GM21515 (cell line): ENCODE measurements around the gene TSPAN12.
"Not testable (repeated sequence)": the region's sequence is repeated elsewhere in the genome, so short reads cannot be mapped to it uniquely, and the experiment has no call there.

ENCODE experiments used
- ATAC-seq: cut with Tn5 transposase; IDR thresholded peaks from one replicate; pipeline ENCODE4 v1.9.1; 2021; ENCODE audit not compliant: unreplicated experiment

TSPAN12 gene

GRCh38 chr7:120806669-120807068 is 51.3 kb downstream of the TSPAN12 start:
- ATAC-seq: no peak

GRCh38 chr7:120805636-120806388 is 52.1 kb downstream of the TSPAN12 start:
- peak; percentile 81 for ATAC-seq

GRCh38 chr7:120802751-120803150 is 55.2 kb downstream of the TSPAN12 start:
- no peak for ATAC-seq

DNA sequence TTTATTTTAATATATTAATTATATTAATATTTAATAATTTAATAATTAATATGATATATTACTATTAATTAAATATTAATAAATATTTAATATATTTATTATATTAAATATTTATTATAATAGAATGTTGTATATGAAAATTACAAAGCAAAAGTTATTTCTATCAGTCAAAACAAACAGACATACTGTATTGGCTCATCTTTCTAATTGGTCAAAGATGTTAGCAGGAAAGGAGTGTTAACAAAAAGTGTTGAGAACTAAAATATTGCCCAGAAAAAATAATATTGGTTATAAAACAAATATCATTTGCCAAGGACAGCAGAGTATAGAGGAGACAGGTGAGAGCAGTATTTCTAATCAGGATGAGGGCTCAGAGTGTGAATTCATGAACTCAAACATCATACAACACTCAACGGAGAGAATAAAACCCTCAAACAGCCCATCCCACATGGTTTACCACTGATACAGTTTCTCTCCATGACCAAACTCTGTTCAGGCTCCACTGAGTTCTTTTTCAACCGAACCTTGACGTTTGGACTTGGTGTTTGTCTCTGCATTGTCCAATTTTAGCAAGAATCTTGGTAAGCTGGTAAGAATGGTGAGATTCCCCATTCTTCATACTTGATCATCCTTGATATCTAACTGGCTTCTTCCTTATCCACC is 58.0 kb downstream of the TSPAN12 start:
- no peak for ATAC-seq

DNA sequence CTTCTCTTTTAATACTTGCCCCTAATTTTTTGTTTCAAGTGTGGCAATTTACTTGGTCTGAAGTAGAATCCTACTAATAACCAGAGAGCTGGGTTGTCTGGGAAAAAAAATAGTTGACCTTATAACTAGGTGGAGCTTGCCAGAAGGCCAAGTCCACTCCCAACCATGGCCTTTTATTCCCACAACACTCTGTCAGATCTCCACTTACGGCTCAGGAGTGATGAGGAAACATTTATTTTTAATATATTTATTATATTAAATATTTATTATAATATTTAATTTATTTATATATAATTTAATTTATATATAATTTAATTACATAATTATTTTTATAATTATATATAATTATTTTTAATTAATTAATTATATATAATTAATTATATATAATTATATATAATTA is 58.8 kb downstream of the TSPAN12 start:
- no peak for ATAC-seq

GRCh38 chr7:120797026-120797645 is 60.8 kb downstream of the TSPAN12 start:
- no peak for ATAC-seq

DNA sequence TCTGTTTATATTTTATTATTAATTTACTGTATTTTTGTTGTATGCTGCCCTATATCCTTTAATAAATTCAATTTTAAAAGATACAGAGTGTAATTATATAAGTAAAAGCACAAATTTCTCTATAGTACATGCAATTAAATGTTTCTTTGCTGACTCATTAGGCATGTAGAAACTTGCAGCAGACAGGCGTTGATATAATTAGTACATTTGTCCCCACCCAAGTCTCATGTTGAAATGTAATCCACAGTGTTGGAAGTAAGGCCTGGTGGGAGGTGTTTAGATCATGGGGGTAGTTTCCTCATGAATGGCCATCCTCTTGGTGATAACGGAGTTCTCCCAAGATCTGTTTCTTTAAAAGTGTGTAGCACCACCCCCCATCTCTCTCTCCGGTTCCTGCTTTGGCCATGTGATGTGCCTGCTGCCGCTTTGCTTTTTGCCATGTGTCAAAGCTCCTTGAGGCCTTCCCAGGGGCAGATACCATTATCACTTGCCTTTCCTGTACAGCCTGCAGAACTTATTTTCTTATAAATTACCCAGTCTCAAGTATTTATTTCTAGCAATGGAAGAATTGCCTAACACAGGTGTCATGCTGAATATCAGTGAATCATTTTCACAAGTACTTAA is 63.7 kb downstream of the TSPAN12 start:
- ATAC-seq: no peak

- ATAC-seq: no peak
These were observed 64.6 kb downstream of the TSPAN12 start for GRCh38 chr7:120793213-120793936.

- ATAC-seq: no peak
These were observed 65.1 kb downstream of the TSPAN12 start for GRCh38 chr7:120792861-120793130.

DNA sequence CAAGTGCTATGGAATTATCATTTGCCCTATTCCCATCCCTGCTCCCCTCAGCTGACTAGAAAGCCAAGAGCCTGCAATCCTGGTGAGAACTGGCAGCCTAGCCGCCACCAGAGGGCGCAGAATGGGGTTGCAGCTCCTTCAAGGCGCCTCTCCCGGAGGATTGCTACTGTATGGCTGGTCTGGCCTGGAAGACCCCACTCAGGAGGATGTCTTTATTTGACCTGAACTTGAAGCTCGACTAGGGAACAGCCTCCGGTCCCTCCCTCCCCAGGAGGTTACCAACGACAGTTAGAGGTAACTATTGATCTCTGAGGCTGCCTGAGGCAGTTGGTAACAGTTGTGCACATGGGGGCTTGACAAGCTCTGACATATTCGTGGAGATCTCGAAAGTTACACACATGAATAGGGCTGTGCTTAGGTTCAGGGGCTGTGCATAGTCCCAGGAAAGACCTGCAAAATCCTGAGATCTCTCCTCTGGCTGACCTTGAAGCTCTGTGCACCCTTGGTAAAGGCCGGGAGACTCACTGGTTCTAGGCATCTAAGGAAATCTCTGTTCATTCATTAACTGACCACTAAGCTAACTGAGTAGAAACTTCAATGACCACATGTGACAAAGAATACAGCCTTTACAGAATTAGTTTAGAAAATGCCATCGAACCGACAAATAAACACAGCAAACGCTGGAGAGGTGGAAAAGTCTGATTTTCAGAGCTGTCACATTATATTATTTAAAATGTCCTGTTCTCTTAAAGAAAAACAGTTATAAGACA is 65.7 kb downstream of the TSPAN12 start:
- ATAC-seq: peak; percentile 98

GRCh38 chr7:120785095-120785494 is 72.8 kb downstream of the TSPAN12 start:
- ATAC-seq: no peak

- ATAC-seq: no peak
These were observed 74.2 kb downstream of the TSPAN12 start for GRCh38 chr7:120783721-120784120.

DNA sequence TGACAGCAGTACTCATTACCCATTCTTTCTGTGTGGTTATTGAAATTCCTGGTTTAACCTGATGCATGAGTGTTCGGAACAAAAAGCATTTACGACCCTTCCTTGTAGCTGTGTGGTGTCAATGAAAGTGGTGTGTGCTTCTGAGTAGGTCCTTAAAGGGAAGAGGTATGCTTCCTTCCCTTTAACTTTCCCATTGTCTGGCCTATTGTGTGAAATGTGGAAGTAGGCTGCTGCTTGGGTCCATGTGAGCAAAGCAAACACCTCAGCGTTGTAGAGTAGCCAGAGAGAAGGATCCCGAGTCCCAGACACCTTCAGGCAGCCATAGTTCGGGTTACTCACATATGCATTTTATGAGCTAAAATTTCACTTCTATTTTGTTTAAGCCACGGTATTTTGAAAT is 74.7 kb downstream of the TSPAN12 start:
- ATAC-seq: no peak

DNA sequence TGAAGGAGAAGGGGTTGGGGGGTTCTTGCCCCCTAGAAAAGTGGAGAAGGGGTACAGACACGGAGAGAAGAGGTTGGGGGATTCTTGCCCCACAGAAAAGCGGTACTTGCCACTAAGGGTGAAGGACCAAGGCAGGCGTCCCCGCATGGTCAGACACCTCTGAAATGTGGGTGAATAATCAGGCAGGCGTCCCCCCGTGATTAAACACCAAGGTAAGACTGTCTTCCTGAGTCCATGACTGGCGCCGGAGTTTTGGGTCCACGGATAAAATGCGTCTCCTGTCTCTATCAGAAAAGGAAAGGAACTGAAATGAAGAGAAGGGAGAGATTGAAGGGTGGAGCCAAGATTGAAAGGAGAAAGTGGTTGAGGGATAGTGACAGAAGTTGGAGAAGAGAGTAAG is 76.0 kb downstream of the TSPAN12 start:
- ATAC-seq: not testable (repeated sequence)

- ATAC-seq: no peak
These were observed 77.0 kb downstream of the TSPAN12 start for GRCh38 chr7:120780938-120781337.

GRCh38 chr7:120780451-120780850 is 77.5 kb downstream of the TSPAN12 start:
- ATAC-seq: not testable (repeated sequence)

DNA sequence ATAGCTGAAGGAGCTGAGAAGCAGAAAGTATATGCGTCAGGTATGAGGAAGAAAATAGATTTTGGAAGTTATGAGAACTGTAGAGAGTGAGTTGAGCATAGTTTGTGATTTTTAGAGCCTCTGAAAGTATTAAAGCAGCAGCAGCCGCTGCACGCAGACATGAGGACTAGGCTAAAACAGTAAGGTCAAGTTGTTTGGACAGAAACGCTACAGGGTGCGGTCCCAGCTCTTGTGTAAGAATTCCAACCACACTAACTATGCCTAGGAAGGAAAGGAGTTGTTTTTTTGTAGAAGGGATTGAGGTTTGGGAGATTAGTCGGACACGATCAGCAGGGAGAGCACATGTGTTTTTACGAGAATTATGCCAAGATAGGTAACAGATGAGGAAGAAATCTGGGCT is 78.9 kb downstream of the TSPAN12 start:
- ATAC-seq: not testable (repeated sequence)

DNA sequence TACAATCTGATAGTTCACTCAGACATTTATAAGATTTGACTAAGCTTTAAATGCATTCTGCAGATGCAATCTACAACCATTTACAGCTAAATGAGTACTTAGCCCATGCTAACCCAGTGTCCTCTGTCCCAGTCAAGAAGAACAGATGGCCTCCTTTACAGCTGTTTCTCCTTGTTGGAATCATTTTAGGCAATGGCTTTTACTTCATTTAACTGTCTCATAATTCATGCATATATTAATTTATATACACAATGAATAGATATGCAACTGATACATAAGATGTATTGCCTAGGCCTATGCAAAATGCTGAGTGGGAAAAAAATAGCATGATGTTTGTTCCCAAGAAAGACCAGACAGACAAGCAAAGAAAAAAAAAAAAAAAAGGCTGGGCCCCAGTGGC is 82.2 kb downstream of the TSPAN12 start:
- no peak for ATAC-seq

DNA sequence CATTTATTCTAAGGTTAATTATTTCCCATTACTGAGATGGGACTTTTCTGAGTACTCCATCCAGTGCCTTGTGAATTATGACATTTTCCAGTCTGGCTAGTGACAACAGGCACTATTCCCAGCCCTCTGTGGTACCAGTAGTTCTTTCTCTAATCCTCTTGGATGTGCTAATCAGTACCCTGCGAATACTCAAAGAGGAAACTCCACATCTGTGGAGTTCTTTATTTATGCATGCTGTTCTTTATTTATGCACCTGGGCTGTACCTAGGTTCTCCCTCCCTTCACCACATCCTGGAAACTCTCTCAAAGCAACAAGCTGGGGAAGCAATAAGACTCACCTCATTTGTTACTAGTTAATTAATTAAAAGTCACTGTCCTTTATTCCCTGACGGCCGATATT is 83.5 kb downstream of the TSPAN12 start:
- no peak for ATAC-seq

- ATAC-seq: no peak
These were observed 87.7 kb downstream of the TSPAN12 start for GRCh38 chr7:120770206-120770605.

- no peak for ATAC-seq
These were observed 97.1 kb downstream of the TSPAN12 start for GRCh38 chr7:120760851-120761250.
